Panc1 (cell line): Measurements from ENCODE around the gene NIT2.

Experiments used
- CTCF ChIP-seq: fragments of 450-650 bp; IDR thresholded peaks from 2 replicates; pipeline ENCODE4 v1.5.1; 2017; ENCODE audit warnings: mild to moderate bottlenecking
- REST ChIP-seq, 2 experiments: IDR thresholded peaks; 2 replicates each; pipeline ENCODE4 v1.6.1; 2011 to 2012; ENCODE audit warnings: low read depth in 2 of 2, control low read depth in 1 of 2, low read length in 1 of 2, mild to moderate bottlenecking in 1 of 2, moderate library complexity in 1 of 2; ENCODE audit not compliant: insufficient read depth in 1 of 2
- TCF7L2 ChIP-seq: IDR thresholded peaks from 2 replicates; pipeline ENCODE4 v1.6.1; 2011; ENCODE audit warnings: mild to moderate bottlenecking, low read depth, low read length, inconsistent platforms

GRCh38 chr3:100361897-100362296 lies 27.3 kb downstream of the NIT2 start:
- TF ChIP-seq TCF7L2 (no peak), REST (IDR thresholded peaks at IDR 0.05; ENCODE audit: insufficient read depth in 1 of 2, low read depth in 2 of 2, low read length in 1 of 2) (no peak), CTCF (no peak)
